ENCODE results near the gene ZNF683.
"Not testable (repeated sequence)": the region's sequence is repeated elsewhere in the genome, so short reads cannot be mapped to it uniquely, and the experiment has no call there.

The ZNF683 gene

GRCh38 chr1:26372611-26373010 lies at the start of gene ZNF683:
TSS of gene ZNF683 (minus strand) at chr1:26372750. CDS start at chr1:26368571, 4,179 bp downstream.
- not testable (repeated sequence) for DNase-seq (ENCODE audit: low spot score)

- no peak for DNase-seq (ENCODE audit: low spot score)
These were observed 46.9 kb upstream of the ZNF683 start for GRCh38 chr1:26419494-26419893.

GRCh38 chr1:26418865-26419349 lies 46.4 kb upstream of the ZNF683 start:
- no peak for DNase-seq (ENCODE audit: low spot score)

- peak; percentile 78 for DNase-seq (ENCODE audit: low spot score)
These were observed 44.7 kb upstream of the ZNF683 start for GRCh38 chr1:26417111-26417759.

GRCh38 chr1:26413031-26413430 lies 40.5 kb upstream of the ZNF683 start:
- no peak for DNase-seq (ENCODE audit: low spot score)

GRCh38 chr1:26412180-26412840 lies 39.8 kb upstream of the ZNF683 start:
- no peak for DNase-seq (ENCODE audit: low spot score)

GRCh38 chr1:26411624-26412074 lies 39.1 kb upstream of the ZNF683 start:
- no peak for DNase-seq (ENCODE audit: low spot score)

- DNase-seq (ENCODE audit: low spot score): no peak
These were observed 38.4 kb upstream of the ZNF683 start, which contains the start of gene LIN28A for GRCh38 chr1:26410706-26411623. TSS of gene LIN28A (plus strand) at chr1:26410817. CDS start at chr1:26410892, 75 bp downstream.

GRCh38 chr1:26409191-26409807 lies 36.7 kb upstream of the ZNF683 start:
- DNase-seq (ENCODE audit: low spot score): no peak

GRCh38 chr1:26408604-26409003 lies 36.1 kb upstream of the ZNF683 start:
- peak; percentile 81 for DNase-seq (ENCODE audit: low spot score)

- no peak for DNase-seq (ENCODE audit: low spot score)
These were observed 32.8 kb upstream of the ZNF683 start for GRCh38 chr1:26405281-26405915.

GRCh38 chr1:26404641-26405040 lies 32.1 kb upstream of the ZNF683 start:
- no peak for DNase-seq (ENCODE audit: low spot score)

- no peak for DNase-seq (ENCODE audit: low spot score)
These were observed 31.1 kb upstream of the ZNF683 start for GRCh38 chr1:26403656-26404055.

GRCh38 chr1:26401891-26402290 lies 29.3 kb upstream of the ZNF683 start:
- DNase-seq (ENCODE audit: low spot score): no peak

GRCh38 chr1:26399034-26399433 lies 26.5 kb upstream of the ZNF683 start:
- no peak for DNase-seq (ENCODE audit: low spot score)

- no peak for DNase-seq (ENCODE audit: low spot score)
These were observed 23.2 kb upstream of the ZNF683 start for GRCh38 chr1:26395754-26396153.

- peak; percentile 74 for DNase-seq (ENCODE audit: low spot score)
These were observed 18.9 kb upstream of the ZNF683 start for GRCh38 chr1:26391450-26391849.

- DNase-seq (ENCODE audit: low spot score): no peak
These were observed 17.2 kb upstream of the ZNF683 start for GRCh38 chr1:26389604-26390247.

GRCh38 chr1:26388791-26389445 lies 16.4 kb upstream of the ZNF683 start:
- DNase-seq (ENCODE audit: low spot score): no peak

GRCh38 chr1:26387447-26387846 lies 14.9 kb upstream of the ZNF683 start:
- DNase-seq (ENCODE audit: low spot score): no peak

Data from GM03348 (cell line).